DOHH2 (cell line): ENCODE results near the gene JUND.

Experiments used
- H3F3A ChIP-seq: fragments of 200-600 bp; sonication (generic), shearing (Covaris generic); 2 replicates; pipeline ENCODE4 v1.6.0; 2016; ENCODE audit warnings: antibody characterized with exemption, mild to moderate bottlenecking; ENCODE audit not compliant: control insufficient read depth, insufficient read depth
- H3K27ac ChIP-seq: fragments of 200-600 bp; sonication (generic); 2 replicates; pipeline ENCODE4 v1.5.1; 2014; ENCODE audit warnings: low read depth, mild to moderate bottlenecking, low read length, moderate library complexity
- H3K27me3 ChIP-seq: fragments of 200-600 bp; sonication (generic); 2 replicates; pipeline ENCODE4 v1.6.1; 2014; ENCODE audit warnings: mild to moderate bottlenecking, low read length, mixed read lengths; ENCODE audit not compliant: control insufficient read depth
- H3K36me3 ChIP-seq: fragments of 200-600 bp; sonication (generic); 2 replicates; pipeline ENCODE4 v1.6.1; 2014; ENCODE audit warnings: mild to moderate bottlenecking, low read length, moderate library complexity, mixed read lengths; ENCODE audit not compliant: control insufficient read depth
- H3K4me1 ChIP-seq: fragments of 200-600 bp; sonication (generic); 2 replicates; pipeline ENCODE4 v1.6.1; 2014; ENCODE audit warnings: mild to moderate bottlenecking, low read length, mixed read lengths; ENCODE audit not compliant: control insufficient read depth
- H3K4me2 ChIP-seq: fragments of 200-600 bp; sonication (generic); 2 replicates; pipeline ENCODE4 v1.6.0; 2014; ENCODE audit warnings: mild to moderate bottlenecking, low read length, moderate library complexity
- H3K4me3 ChIP-seq: fragments of 200-600 bp; sonication (generic); 2 replicates; pipeline ENCODE4 v1.5.1; 2014; ENCODE audit warnings: mild to moderate bottlenecking, low read length, mixed read lengths
- H3K79me2 ChIP-seq: fragments of 200-600 bp; sonication (generic); 2 replicates; pipeline ENCODE4 v1.6.1; 2014; ENCODE audit warnings: mild to moderate bottlenecking, low read length, mixed read lengths; ENCODE audit not compliant: control insufficient read depth
- H3K9me2 ChIP-seq: fragments of 200-600 bp; sonication (generic); replicated peaks from 2 replicates; pipeline ENCODE4 v1.6.1; 2014; ENCODE audit warnings: mild to moderate bottlenecking, low read length, mixed read lengths; ENCODE audit not compliant: control insufficient read depth
- H3K9me3 ChIP-seq: fragments of 200-600 bp; sonication (generic); 2 replicates; pipeline ENCODE4 v1.6.1; 2014; ENCODE audit warnings: antibody characterized with exemption, low read length, mixed read lengths; ENCODE audit not compliant: control insufficient read depth, insufficient read depth
- H4K20me1 ChIP-seq: fragments of 200-600 bp; sonication (generic); 2 replicates; pipeline ENCODE4 v1.6.0; 2014; ENCODE audit warnings: low read depth, mild to moderate bottlenecking, antibody characterized with exemption, low read length, moderate library complexity; ENCODE audit not compliant: control insufficient read depth, insufficient read depth
- CTCF ChIP-seq: fragments of 200-600 bp; sonication (generic); IDR thresholded peaks from one replicate; pipeline ENCODE4 v1.5.1; 2014; ENCODE audit warnings: antibody characterized with exemption, mild to moderate bottlenecking, low read depth, low read length; ENCODE audit not compliant: poor library complexity, severe bottlenecking
- EZH2phosphoT487 ChIP-seq: fragments of 200-600 bp; sonication (generic); IDR thresholded peaks from 2 replicates; pipeline ENCODE4 v1.6.1; 2017; ENCODE audit warnings: borderline replicate concordance, mild to moderate bottlenecking, antibody characterized with exemption, low read length, moderate library complexity, mixed read lengths

JUND gene

GRCh38 chr19:18261474-18261873 lies 19.9 kb downstream of the JUND start:
- Histone ChIP-seq H3K4me1 (peaks cover 8% of the 10 kb centered on the region), H3K4me3 (no peak overlapping the region), H3K36me3 (peaks cover 8% of the 10 kb centered on the region; the same call in 1 of the 2 replicates), H3K9me3 (no peaks in the 10 kb centered on the region), H3K27ac (no peak overlapping the region), H3K27me3 (no peaks in the 10 kb centered on the region), H3K79me2 (no peaks in the 10 kb centered on the region), H3K4me2 (no peak overlapping the region), H3K9me2 (no peaks in the 10 kb centered on the region), H3F3A (no peaks in the 10 kb centered on the region), H4K20me1 (no peaks in the 10 kb centered on the region)
- TF ChIP-seq EZH2phosphoT487 (no peak), CTCF (no peak)

GRCh38 chr19:18259893-18260292 lies 21.5 kb downstream of the JUND start:
- Histone ChIP-seq H3K9me3 (peaks cover 5% of the 10 kb centered on the region; the same call in 1 of the 2 replicates), H3K4me2 (no peak overlapping the region), H3K27ac (no peak overlapping the region), H3K4me1 (peaks cover 7% of the 10 kb centered on the region), H3K27me3 (no peaks in the 10 kb centered on the region), H3K4me3 (no peak overlapping the region), H3K36me3 (no peaks in the 10 kb centered on the region), H3K9me2 (no peaks in the 10 kb centered on the region), H3K79me2 (no peaks in the 10 kb centered on the region), H4K20me1 (no peaks in the 10 kb centered on the region), H3F3A (0 out of 2 replicates have a peak, but pooled peaks cover 4% of the 10 kb centered on the region)
- TF ChIP-seq EZH2phosphoT487 = no peak
- no peak for TF ChIP-seq CTCF

GRCh38 chr19:18257503-18258470 lies 23.6 kb downstream of the JUND start:
- Histone ChIP-seq H3K4me3 (no peak overlapping the region), H3K9me3 (peaks cover 5% of the 10 kb centered on the region; the same call in 1 of the 2 replicates), H3F3A (0 out of 2 replicates have a peak, but pooled peaks cover 4% of the 10 kb centered on the region), H3K4me1 (peaks cover 22% of the 10 kb centered on the region), H3K27me3 (peaks cover 15% of the 10 kb centered on the region), H3K36me3 (no peaks in the 10 kb centered on the region), H3K27ac (no peak overlapping the region), H3K9me2 (no peaks in the 10 kb centered on the region), H4K20me1 (no peaks in the 10 kb centered on the region), H3K79me2 (no peaks in the 10 kb centered on the region), H3K4me2 (no peak overlapping the region)
- TF ChIP-seq EZH2phosphoT487 (no peak), CTCF (no peak)
